Activated CD4-positive, alpha-beta T cell treated with anti-CD3 and anti-CD28 coated beads, Interleukin-2, amount 10 ng/mL, durations not matched to agents 7 days and 5 days (primary cell): Measurements from ENCODE around the gene BIRC5. TPM values are rescaled to one million over a fixed set of nuclear protein-coding genes. Genes with fewer than 3 reads are reported as not detected.

ENCODE experiments used
- CTCF ChIA-PET: fragments of 350-600 bp; sonication (Branson Sonifier 250); formaldehyde crosslinking; loops from one replicate; lab custom pipeline; 2021; ENCODE audit warnings: antibody characterized with exemption; lab: Charles Lee
- POLR2A ChIA-PET: fragments of 350-600 bp; sonication (Branson Sonifier 250); formaldehyde crosslinking; loops from one replicate; lab custom pipeline; 2021; ENCODE audit warnings: antibody characterized with exemption; lab: Charles Lee
- DNase-seq: peaks from one replicate; pipeline ENCODE4 v3.0.0-alpha.2; 2020
- H3K27ac Mint-ChIP-seq: one replicate; pipeline ENCODE4 v1.8.0; 2021; ENCODE audit warnings: mild to moderate bottlenecking, moderate library complexity, mixed read lengths
- H3K27me3 Mint-ChIP-seq: one replicate; pipeline ENCODE4 v1.8.0; 2021; ENCODE audit warnings: mixed read lengths
- H3K36me3 Mint-ChIP-seq: one replicate; pipeline ENCODE4 v1.8.0; 2021; ENCODE audit warnings: low read depth, mixed read lengths
- H3K4me1 Mint-ChIP-seq: one replicate; pipeline ENCODE4 v1.8.0; 2021; ENCODE audit warnings: mixed read lengths
- H3K4me3 Mint-ChIP-seq: one replicate; pipeline ENCODE4 v1.8.0; 2021; ENCODE audit warnings: mild to moderate bottlenecking, moderate library complexity, mixed read lengths
- H3K9me3 Mint-ChIP-seq: one replicate; pipeline ENCODE4 v1.8.0; 2021; ENCODE audit warnings: mixed read lengths
- total RNA-seq, 2 experiments: library from RNA; stranded (reverse); gene quantifications; one replicate each; pipeline ENCODE4 v1.2.3, GENCODE V29; 2021

The BIRC5 gene
- total RNA-seq, 2 experiments from 2014 or later: 113 to 117 TPM

GRCh38 chr17:78258323-78259191, 44.5 kb downstream of the BIRC5 start:
- DNase-seq: peak; percentile 81
- H3K27ac Mint-ChIP-seq: peak overlapping the region; percentile 92
- peaks cover 1% of the 10 kb centered on the region for H3K36me3 Mint-ChIP-seq
- peaks cover 2% of the 10 kb centered on the region for H3K9me3 Mint-ChIP-seq
- H3K27me3 Mint-ChIP-seq: no peaks in the 10 kb centered on the region
- peak overlapping the region; percentile 71 for H3K4me3 Mint-ChIP-seq
- POLR2A ChIA-PET: interaction anchor here (0.7 kb wide), 1 partner anchor 134 kb away, joined by 3 read pairs; no protein-coding TSS in a partner anchor
- peaks cover 76% of the 10 kb centered on the region for H3K4me1 Mint-ChIP-seq
- CTCF ChIA-PET: interaction anchor here (0.5 to 1.8 kb wide), 6 partner anchors 8 to 486 kb away, joined by 3 to 7 read pairs (median 4); partner anchors contain the start of gene SOCS3

- Mint-ChIP-seq H3K27ac (peak overlapping the region; percentile 71), H3K9me3 (peaks cover 2% of the 10 kb centered on the region), H3K4me3 (peak overlapping the region; percentile 25), H3K36me3 (peaks cover 1% of the 10 kb centered on the region), H3K4me1 (peaks cover 78% of the 10 kb centered on the region), H3K27me3 (no peaks in the 10 kb centered on the region)
- DNase-seq: no peak
- CTCF ChIA-PET: interaction anchor here (0.5 to 1.8 kb wide), 6 partner anchors 9 to 485 kb away, joined by 3 to 7 read pairs (median 4); no protein-coding TSS in a partner anchor
- POLR2A ChIA-PET: interaction anchor here (0.7 kb wide), 1 partner anchor 134 kb away, joined by 3 read pairs; no protein-coding TSS in a partner anchor
These were observed 45.1 kb downstream of the BIRC5 start for GRCh38 chr17:78259192-78259554.

GRCh38 chr17:78263063-78263735, 49.1 kb downstream of the BIRC5 start:
- POLR2A ChIA-PET: no interaction called here

DNA sequence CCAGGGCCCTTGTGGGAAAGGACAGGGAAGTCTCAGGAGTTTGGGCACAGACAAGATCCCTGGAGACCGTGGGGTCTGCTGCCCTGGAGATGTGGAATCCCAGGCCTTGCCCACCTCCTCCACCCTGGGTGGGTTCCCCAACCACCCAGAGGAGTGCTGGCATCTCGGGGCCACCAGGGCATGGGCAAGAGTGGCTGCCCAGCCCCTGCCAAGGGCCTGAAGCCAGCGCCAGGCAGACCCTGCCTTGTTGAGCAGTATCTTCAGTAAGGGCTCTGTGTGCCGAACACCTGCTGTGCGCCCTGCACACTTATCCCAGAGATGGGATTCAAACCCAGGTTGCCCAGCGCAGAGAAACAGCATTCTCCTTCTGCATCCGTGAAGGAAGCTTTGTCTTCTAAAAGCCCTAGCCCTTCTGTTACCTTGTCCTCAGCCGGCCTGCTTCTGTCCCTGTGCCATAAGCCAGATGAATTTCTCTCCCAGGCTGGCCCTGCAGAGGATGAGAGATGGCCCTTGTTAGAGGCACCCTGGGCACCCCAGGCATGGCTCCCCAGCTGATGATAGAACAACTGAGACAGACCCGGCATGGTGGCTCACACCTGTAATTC, 49.8 kb downstream of the BIRC5 start:
- no peak overlapping the region for H3K4me3 Mint-ChIP-seq
- H3K9me3 Mint-ChIP-seq: no peaks in the 10 kb centered on the region
- H3K36me3 Mint-ChIP-seq: peaks cover 1% of the 10 kb centered on the region
- ChIA-PET CTCF (interaction anchor here (1.4 to 2.1 kb wide), 3 partner anchors 13 to 16 kb away, joined by 4 to 11 read pairs (median 4); no protein-coding TSS in a partner anchor), POLR2A (no interaction called here)
- DNase-seq: no peak
- peak overlapping the region; percentile 9 for H3K27ac Mint-ChIP-seq
- H3K4me1 Mint-ChIP-seq: peaks cover 45% of the 10 kb centered on the region
- no peaks in the 10 kb centered on the region for H3K27me3 Mint-ChIP-seq

More at GRCh38 chr17:78263063-78263735, 49.1 kb downstream of the BIRC5 start:
- Mint-ChIP-seq H3K9me3 (no peaks in the 10 kb centered on the region), H3K4me1 (peaks cover 48% of the 10 kb centered on the region), H3K27ac (peak overlapping the region; percentile 90), H3K4me3 (peak overlapping the region; percentile 30), H3K27me3 (no peaks in the 10 kb centered on the region), H3K36me3 (peaks cover 1% of the 10 kb centered on the region)
- CTCF ChIA-PET: interaction anchor here (1.4 to 2.1 kb wide), 3 partner anchors 12 to 16 kb away, joined by 4 to 11 read pairs (median 4); no protein-coding TSS in a partner anchor
- DNase-seq: peak; percentile 48

- H3K4me1 Mint-ChIP-seq: peaks cover 42% of the 10 kb centered on the region
- CTCF ChIA-PET: interaction anchor here (0.6 to 1.5 kb wide), 2 partner anchors 14 to 61 kb away, joined by 3 to 4 read pairs; no protein-coding TSS in a partner anchor
- H3K27ac Mint-ChIP-seq: peak overlapping the region; percentile 37
- H3K27me3 Mint-ChIP-seq: no peaks in the 10 kb centered on the region
- H3K9me3 Mint-ChIP-seq: no peaks in the 10 kb centered on the region
- DNase-seq: no peak
- no peak overlapping the region for H3K4me3 Mint-ChIP-seq
- POLR2A ChIA-PET: no interaction called here
- H3K36me3 Mint-ChIP-seq: peaks cover 1% of the 10 kb centered on the region
These were observed 50.5 kb downstream of the BIRC5 start for GRCh38 chr17:78264590-78264989.

GRCh38 chr17:78265121-78265520, 51.1 kb downstream of the BIRC5 start:
- H3K4me1 Mint-ChIP-seq: peaks cover 37% of the 10 kb centered on the region
- H3K36me3 Mint-ChIP-seq: peaks cover 1% of the 10 kb centered on the region
- no peaks in the 10 kb centered on the region for H3K27me3 Mint-ChIP-seq
- CTCF ChIA-PET: interaction anchor here (0.6 to 1.5 kb wide), 3 partner anchors 11 to 62 kb away, joined by 3 to 4 read pairs (median 3); no protein-coding TSS in a partner anchor
- DNase-seq: no peak
- H3K4me3 Mint-ChIP-seq: no peak overlapping the region
- POLR2A ChIA-PET: no interaction called here
- no peaks in the 10 kb centered on the region for H3K9me3 Mint-ChIP-seq
- no peak overlapping the region for H3K27ac Mint-ChIP-seq

DNA sequence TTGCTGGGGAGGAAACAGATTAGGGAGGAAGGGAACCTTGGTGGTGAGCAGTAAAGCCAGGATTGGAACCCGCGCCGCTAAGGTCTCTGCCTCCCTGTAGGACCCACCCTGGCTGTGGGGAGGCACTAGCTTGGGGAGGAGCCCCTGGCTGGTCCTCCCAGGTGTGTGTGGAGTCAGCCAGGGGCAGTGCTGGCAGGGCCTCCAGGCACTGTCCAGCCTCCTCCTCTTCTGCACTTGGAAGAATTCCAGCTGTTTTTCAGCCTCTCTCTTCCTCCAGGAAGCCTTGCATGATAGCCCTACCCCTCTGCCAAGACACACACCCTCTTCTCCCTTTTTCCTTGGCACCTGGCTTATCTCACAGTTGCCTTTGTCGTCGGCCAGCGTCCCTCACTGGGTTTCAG, 52.2 kb downstream of the BIRC5 start:
- ChIA-PET POLR2A (no interaction called here), CTCF (interaction anchor here (1.0 kb wide), 2 partner anchors 10 to 85 kb away, joined by 3 read pairs; no protein-coding TSS in a partner anchor)
- no peaks in the 10 kb centered on the region for H3K27me3 Mint-ChIP-seq
- H3K4me3 Mint-ChIP-seq: no peak overlapping the region
- H3K9me3 Mint-ChIP-seq: no peaks in the 10 kb centered on the region
- H3K36me3 Mint-ChIP-seq: peaks cover 1% of the 10 kb centered on the region
- no peak for DNase-seq
- peak overlapping the region; percentile 62 for H3K27ac Mint-ChIP-seq
- peaks cover 41% of the 10 kb centered on the region for H3K4me1 Mint-ChIP-seq

DNA sequence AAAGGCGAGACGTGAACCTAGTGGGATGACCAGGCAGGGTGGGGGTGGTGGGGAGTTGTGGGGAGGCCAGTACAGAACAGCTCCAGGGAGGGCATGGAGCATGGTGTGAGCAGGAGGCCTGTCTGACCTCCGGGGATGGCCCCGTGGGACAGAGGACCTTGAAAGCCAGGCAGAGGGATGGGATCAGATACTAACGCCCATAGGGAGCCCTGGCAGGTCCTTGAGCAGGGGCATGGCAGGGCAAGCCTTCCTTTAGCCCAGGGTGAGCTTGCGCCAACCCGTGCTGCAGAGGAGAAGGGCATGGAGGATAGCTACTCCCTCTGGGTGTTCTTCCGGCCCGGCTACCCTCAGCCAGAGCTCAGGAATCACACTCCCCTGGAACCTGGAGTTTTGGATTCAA, 52.7 kb downstream of the BIRC5 start:
- CTCF ChIA-PET: interaction anchor here (1.0 kb wide), 1 partner anchor 84 kb away, joined by 3 read pairs; no protein-coding TSS in a partner anchor

GRCh38 chr17:78267253-78268073, 53.4 kb downstream of the BIRC5 start:
- POLR2A ChIA-PET: no interaction called here
- CTCF ChIA-PET: interaction anchor here (1.0 to 2.8 kb wide), 2 partner anchors 17 to 84 kb away, joined by 3 to 10 read pairs; no protein-coding TSS in a partner anchor
- H3K27ac Mint-ChIP-seq: no peak overlapping the region

More for the DNA sequence above, 52.7 kb downstream of the BIRC5 start:
- no peaks in the 10 kb centered on the region for H3K27me3 Mint-ChIP-seq
- H3K4me3 Mint-ChIP-seq: no peak overlapping the region
- H3K27ac Mint-ChIP-seq: peak overlapping the region; percentile 62
- peaks cover 1% of the 10 kb centered on the region for H3K36me3 Mint-ChIP-seq
- H3K9me3 Mint-ChIP-seq: no peaks in the 10 kb centered on the region
- H3K4me1 Mint-ChIP-seq: peaks cover 42% of the 10 kb centered on the region
- POLR2A ChIA-PET: no interaction called here
- no peak for DNase-seq

DNA sequence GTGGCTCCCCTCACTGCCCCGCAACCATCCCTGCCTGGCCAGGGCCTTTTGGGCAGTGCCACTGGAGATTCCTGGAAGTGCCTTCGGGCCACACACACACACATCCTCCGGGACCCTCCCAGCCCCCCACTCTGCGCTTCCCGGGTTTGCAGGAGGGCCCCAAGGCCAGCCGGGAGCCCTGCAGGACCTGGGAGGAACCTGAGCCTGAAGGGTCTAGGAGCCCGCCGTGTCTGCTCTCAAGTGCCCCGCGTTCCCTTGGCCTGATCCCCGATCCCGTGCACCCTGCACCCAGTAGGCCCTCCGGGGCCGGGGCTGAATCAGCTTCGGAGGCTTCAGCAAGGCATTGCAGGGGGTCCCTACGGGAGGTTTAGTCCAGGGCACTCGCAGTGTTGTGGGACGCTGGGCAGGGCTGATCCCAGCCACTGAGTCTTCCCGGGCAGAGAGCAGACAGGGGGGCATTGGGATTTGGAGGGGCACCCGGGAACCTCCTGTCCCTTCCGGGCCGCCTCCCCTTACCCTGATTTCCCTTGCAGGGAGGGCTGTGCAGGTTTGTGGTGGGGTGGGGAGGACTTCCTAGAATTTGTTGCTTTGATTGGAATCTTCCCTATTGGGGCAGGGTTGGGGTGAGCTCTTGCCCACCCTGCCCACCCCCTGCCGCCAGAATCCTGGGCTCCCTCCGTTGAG, 54.3 kb downstream of the BIRC5 start:
- POLR2A ChIA-PET: no interaction called here
- no peak overlapping the region for H3K27ac Mint-ChIP-seq
- H3K27me3 Mint-ChIP-seq: no peaks in the 10 kb centered on the region
- no peak overlapping the region for H3K4me3 Mint-ChIP-seq
- no peak for DNase-seq
- CTCF ChIA-PET: interaction anchor here (1.4 to 2.8 kb wide), 2 partner anchors 18 to 20 kb away, joined by 3 to 10 read pairs; no protein-coding TSS in a partner anchor
- peaks cover 40% of the 10 kb centered on the region for H3K4me1 Mint-ChIP-seq
- no peaks in the 10 kb centered on the region for H3K9me3 Mint-ChIP-seq
- no peaks in the 10 kb centered on the region for H3K36me3 Mint-ChIP-seq

More at GRCh38 chr17:78267253-78268073, 53.4 kb downstream of the BIRC5 start:
- DNase-seq: no peak
- Mint-ChIP-seq H3K4me3 (no peak overlapping the region), H3K9me3 (no peaks in the 10 kb centered on the region), H3K4me1 (peaks cover 42% of the 10 kb centered on the region), H3K27me3 (no peaks in the 10 kb centered on the region), H3K36me3 (no peaks in the 10 kb centered on the region)
